ENCODE measurements around the gene PCYT2. TPM values are rescaled to one million over a fixed set of nuclear protein-coding genes. Genes with fewer than 3 reads are reported as not detected.
A peak's percentile ranks its signal among the peaks of the same experiment; 100 is the strongest.

Gene PCYT2
- total and polyA plus RNA-seq, 10 of the 15 experiments (the other 5 are each of a cell fraction or from before 2014, with no cell fraction given): 0.63 to 72.0 (median 45.0) TPM

- TF ChIP-seq GABPA (IDR thresholded peaks at IDR 0.05; ENCODE audit: low read depth) (no peak), MTA3 (IDR thresholded peaks at IDR 0.05; ENCODE audit: borderline replicate concordance, low read length) (no peak), EZH2 (IDR thresholded peaks at IDR 0.05; ENCODE audit: borderline replicate concordance, control insufficient read depth, low read depth, low read length) (no peak), SUPT20H (IDR thresholded peaks at IDR 0.05; ENCODE audit: borderline replicate concordance, control insufficient read depth, low read depth, low read length) (no peak), CBFB (IDR thresholded peaks at IDR 0.05; ENCODE audit: low read depth) (no peak), REST (IDR thresholded peaks at IDR 0.05; ENCODE audit: low read depth, low read length) (no peak), ZSCAN29 (IDR thresholded peaks at IDR 0.05) (no peak), BMI1 (IDR thresholded peaks at IDR 0.05; ENCODE audit: borderline replicate concordance) (no peak), POLR2AphosphoS5 (IDR thresholded peaks at IDR 0.05; ENCODE audit: low read length) (peak; percentile 95), BHLHE40 (IDR thresholded peaks at IDR 0.05; ENCODE audit: borderline replicate concordance in 1 of 2, low read depth in 2 of 2, low read length in 1 of 2) (peak in 1 of 2 experiments; percentile 4; a peak in 1 of 4 replicates), ZNF384 (IDR thresholded peaks at IDR 0.05; ENCODE audit: borderline replicate concordance, low read depth, low read length) (no peak), SMARCA5 (IDR thresholded peaks at IDR 0.05) (peak; percentile 88; the same call in 1 of the 2 replicates), NFYA (IDR thresholded peaks at IDR 0.05; ENCODE audit: borderline replicate concordance, low read depth, low read length) (no peak), RAD21 (IDR thresholded peaks at IDR 0.05; ENCODE audit: insufficient read depth, low read depth, low read length) (no peak), NR2C1 (IDR thresholded peaks at IDR 0.05) (peak; percentile 93), NFXL1 (IDR thresholded peaks at IDR 0.05; ENCODE audit: borderline replicate concordance) (peak; percentile 96; the same call in 1 of the 2 replicates), SRF (IDR thresholded peaks at IDR 0.05; ENCODE audit: low read depth in 2 of 2, low read length in 2 of 2) (no peak), ZNF207 (IDR thresholded peaks at IDR 0.05; ENCODE audit: borderline replicate concordance) (peak; percentile 73), HDGF (IDR thresholded peaks at IDR 0.05) (no peak), JUND (IDR thresholded peaks at IDR 0.05; ENCODE audit: low read depth, low read length) (no peak), SIX5 (IDR thresholded peaks at IDR 0.05; ENCODE audit: low read depth, low read length, severe bottlenecking) (no peak), RBBP5 (conservative IDR thresholded peaks at IDR 0.05) (no peak), HCFC1 (IDR thresholded peaks at IDR 0.05; ENCODE audit: low read length) (no peak), RELA (IDR thresholded peaks at IDR 0.05; ENCODE audit: borderline replicate concordance, partially characterized antibody) (peak; percentile 33), POLR2AphosphoS2 (IDR thresholded peaks at IDR 0.05; ENCODE audit: low read depth, low read length) (peak; percentile 78; the same call in 1 of the 2 replicates), POU2F2 (IDR thresholded peaks at IDR 0.05; ENCODE audit: borderline replicate concordance, low read depth, low read length) (peak; percentile 90; the same call in 2 of the 3 replicates), EP300 (IDR thresholded peaks at IDR 0.05; ENCODE audit: borderline replicate concordance in 1 of 2, control insufficient read depth in 1 of 2, low read depth in 2 of 2, low read length in 2 of 2) (no peak), NFIC (IDR thresholded peaks at IDR 0.05; ENCODE audit: low read depth, low read length) (no peak)
Measured at GRCh38 chr17:81859906-81860755, 51.1 kb downstream of the PCYT2 start, which contains the start of gene P4HB (continued).

Measured in GM12878 (cell line).